ENCODE data around the gene CLIP2. TPM values are rescaled to one million over a fixed set of nuclear protein-coding genes. Genes with fewer than 3 reads are reported as not detected.

Gene CLIP2
- total RNA-seq, 2 donors from 2014 or later: 77.8 to 81.6 TPM

DNA sequence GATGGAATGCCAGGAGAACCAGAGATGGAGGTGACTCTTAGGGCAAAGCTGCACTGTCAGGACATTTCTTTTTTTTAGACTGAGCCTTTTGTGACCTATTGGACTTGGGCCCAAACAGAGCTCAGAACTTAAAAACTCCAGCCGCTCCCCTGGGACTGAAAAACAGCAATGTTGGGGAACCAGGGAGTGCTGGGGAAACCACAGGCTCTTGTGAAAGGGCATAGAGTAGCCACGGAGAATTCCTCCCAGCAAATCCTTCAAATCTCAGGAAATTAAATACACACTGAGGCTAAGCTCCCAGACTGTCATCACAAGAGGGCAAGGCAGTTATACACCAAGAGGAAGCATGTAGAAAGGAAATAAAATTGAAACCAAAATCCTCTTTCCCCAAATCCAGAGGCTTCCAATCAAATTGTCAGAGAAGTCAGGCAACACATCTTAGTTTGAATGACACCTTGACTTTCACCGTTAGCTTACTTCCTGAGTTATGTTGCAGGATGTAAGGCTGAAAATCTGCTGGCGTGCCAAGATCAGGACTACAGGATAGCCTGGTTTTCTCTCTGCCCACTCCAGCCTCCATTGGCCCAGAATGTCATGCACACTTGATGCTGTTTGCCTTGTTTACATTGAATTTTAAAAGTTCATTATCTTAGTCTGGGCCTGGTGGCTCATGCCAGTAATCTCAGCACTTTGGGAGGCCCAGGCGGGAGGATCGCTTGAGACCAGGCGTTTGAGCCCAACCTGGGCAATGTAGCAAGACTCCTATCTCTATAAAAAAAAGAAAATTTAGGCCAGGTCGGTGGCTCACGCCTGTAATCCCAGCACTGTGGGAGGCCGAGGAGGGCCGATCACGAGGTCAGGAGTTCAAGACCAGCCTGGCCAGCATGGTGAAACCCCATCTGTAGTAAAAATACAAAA is 32.5 kb upstream of the CLIP2 start:
- H3K36me3 ChIP-seq: no peaks in the 10 kb centered on the region
- H3K4me1 ChIP-seq: peaks cover 5% of the 10 kb centered on the region
- TF ChIP-seq CTCF (IDR thresholded peaks at IDR 0.05): no peak
- H3K4me3 ChIP-seq: no peak overlapping the region
- no peak for DNase-seq
- H3K27me3 ChIP-seq: no peaks in the 10 kb centered on the region
- no peak overlapping the region for H3K9ac ChIP-seq (ENCODE audit: low read depth in 2 of 2, low read length in 2 of 2)
- no peaks in the 10 kb centered on the region for H3K9me3 ChIP-seq
- peak overlapping the region; percentile 17 for H3K27ac ChIP-seq
- intact Hi-C loops (cut with DNase I): no loop called here

GRCh38 chr7:74258639-74259038 is 30.6 kb upstream of the CLIP2 start:
- Histone ChIP-seq H3K9ac (ENCODE audit: low read depth in 2 of 2, low read length in 2 of 2) (no peak overlapping the region), H3K4me1 (no peaks in the 10 kb centered on the region), H3K36me3 (no peaks in the 10 kb centered on the region), H3K9me3 (no peaks in the 10 kb centered on the region), H3K27ac (no peak overlapping the region), H3K27me3 (no peaks in the 10 kb centered on the region), H3K4me3 (no peak overlapping the region)
- intact Hi-C loops (cut with DNase I): no loop called here
- DNase-seq: peak; percentile 41
- no peak for TF ChIP-seq CTCF (IDR thresholded peaks at IDR 0.05)

GRCh38 chr7:74262639-74263398 is 26.4 kb upstream of the CLIP2 start:
- Histone ChIP-seq H3K27ac (no peak overlapping the region), H3K36me3 (no peaks in the 10 kb centered on the region), H3K9me3 (no peaks in the 10 kb centered on the region), H3K4me3 (no peak overlapping the region), H3K27me3 (no peaks in the 10 kb centered on the region), H3K9ac (ENCODE audit: low read depth in 2 of 2, low read length in 2 of 2) (no peak overlapping the region), H3K4me1 (no peaks in the 10 kb centered on the region)
- DNase-seq: no peak
- TF ChIP-seq CTCF (IDR thresholded peaks at IDR 0.05): no peak
- intact Hi-C loops (cut with DNase I): no loop called here

DNA sequence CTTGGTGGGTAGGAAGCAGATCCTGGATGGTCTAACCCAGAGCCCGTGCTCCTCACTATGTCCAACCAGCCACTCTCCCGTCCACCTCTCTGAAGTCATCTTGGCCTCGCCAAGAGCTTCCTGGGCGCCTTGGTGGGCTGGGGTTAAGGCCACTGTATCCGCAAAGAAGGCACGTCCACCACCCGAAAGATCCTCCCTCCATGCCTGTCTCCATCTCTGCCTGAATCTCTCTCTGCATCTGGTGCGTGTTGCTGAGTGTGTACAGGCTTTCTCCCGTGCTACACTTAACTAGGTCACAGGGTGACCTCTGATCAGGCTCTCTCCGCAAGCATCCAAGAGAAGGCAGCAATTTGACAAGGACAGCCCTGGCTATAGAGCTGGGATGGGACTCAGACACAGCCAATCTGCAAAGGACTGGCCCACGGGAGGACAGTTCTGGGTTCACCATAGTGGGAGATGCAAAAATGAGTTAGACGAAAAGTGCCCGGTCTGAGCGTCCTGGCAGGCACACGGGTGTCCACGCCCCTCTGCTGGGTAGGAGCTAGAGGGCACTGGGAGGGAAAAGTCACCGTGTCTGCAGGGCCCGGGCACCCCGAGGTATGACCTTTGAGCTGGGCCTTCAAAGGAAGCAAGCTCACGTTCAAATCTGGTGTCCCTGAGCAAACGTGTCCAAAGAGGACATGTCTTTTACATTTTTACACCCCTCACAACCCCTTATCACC is 25.6 kb upstream of the CLIP2 start:
- no peaks in the 10 kb centered on the region for H3K9me3 ChIP-seq
- no peak overlapping the region for H3K9ac ChIP-seq (ENCODE audit: low read depth in 2 of 2, low read length in 2 of 2)
- no peak overlapping the region for H3K27ac ChIP-seq
- no peaks in the 10 kb centered on the region for H3K4me1 ChIP-seq
- intact Hi-C loops (cut with DNase I): no loop called here
- no peak for DNase-seq
- TF ChIP-seq CTCF (IDR thresholded peaks at IDR 0.05): no peak
- H3K36me3 ChIP-seq: no peaks in the 10 kb centered on the region
- no peak overlapping the region for H3K4me3 ChIP-seq
- no peaks in the 10 kb centered on the region for H3K27me3 ChIP-seq

Measured in colonic mucosa (tissue), 4 donors.